Testis (tissue), 2 donors: ENCODE measurements around the gene NR2F2.

Source experiments
- POLR2A ChIP-seq: fragments of 450-650 bp; IDR thresholded peaks from one replicate; pipeline ENCODE4 v1.6.1; 2017; ENCODE audit warnings: antibody characterized with exemption, mild to moderate bottlenecking, moderate library complexity
- TF ChIP-seq, protein P1 (sequence below), 3 experiments: fragments of 450-650 bp in 2 of 3; fragments of 200-600 bp in 1 of 3; sonication (generic) in 1 of 3; IDR thresholded peaks; one replicate each; pipeline ENCODE4 v1.5.1; 2016 to 2019; ENCODE audit warnings: antibody characterized with exemption in 3 of 3, mild to moderate bottlenecking in 2 of 3, moderate library complexity in 1 of 3

DNA sequence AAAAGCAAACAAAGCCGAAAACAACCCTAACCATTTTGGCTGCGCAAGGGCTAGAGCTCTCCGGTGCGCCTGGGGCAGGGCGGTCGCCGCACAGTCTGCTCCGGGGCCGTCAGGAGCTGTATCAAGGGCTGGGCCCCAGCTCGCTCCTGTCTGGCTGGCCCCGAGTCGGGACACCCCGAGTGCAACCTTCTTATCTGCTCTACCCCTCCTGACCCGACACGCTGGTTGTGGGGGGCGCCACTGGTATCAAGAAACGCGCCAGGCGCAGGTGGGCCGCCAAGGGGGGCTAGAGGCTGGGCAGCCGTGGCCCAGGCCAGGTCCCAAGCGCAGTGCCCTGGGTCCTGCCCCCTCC, 36.0 kb downstream of the NR2F2 start:
- TF ChIP-seq, protein P1, sequence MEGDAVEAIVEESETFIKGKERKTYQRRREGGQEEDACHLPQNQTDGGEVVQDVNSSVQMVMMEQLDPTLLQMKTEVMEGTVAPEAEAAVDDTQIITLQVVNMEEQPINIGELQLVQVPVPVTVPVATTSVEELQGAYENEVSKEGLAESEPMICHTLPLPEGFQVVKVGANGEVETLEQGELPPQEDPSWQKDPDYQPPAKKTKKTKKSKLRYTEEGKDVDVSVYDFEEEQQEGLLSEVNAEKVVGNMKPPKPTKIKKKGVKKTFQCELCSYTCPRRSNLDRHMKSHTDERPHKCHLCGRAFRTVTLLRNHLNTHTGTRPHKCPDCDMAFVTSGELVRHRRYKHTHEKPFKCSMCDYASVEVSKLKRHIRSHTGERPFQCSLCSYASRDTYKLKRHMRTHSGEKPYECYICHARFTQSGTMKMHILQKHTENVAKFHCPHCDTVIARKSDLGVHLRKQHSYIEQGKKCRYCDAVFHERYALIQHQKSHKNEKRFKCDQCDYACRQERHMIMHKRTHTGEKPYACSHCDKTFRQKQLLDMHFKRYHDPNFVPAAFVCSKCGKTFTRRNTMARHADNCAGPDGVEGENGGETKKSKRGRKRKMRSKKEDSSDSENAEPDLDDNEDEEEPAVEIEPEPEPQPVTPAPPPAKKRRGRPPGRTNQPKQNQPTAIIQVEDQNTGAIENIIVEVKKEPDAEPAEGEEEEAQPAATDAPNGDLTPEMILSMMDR (IDR thresholded peaks at IDR 0.05), result no peak
- no peak for TF ChIP-seq POLR2A
